ENCODE data around the gene SQOR. TPM values are rescaled to one million over a fixed set of nuclear protein-coding genes. Genes with fewer than 3 reads are reported as not detected.

Gene SQOR
- total and polyA plus RNA-seq, 2 donors (not counting 1 experiment from before 2014, with no cell fraction given): 25.6 to 29.1 TPM

GRCh38 chr15:45705510-45706473 is 71.0 kb downstream of the SQOR start:
- CTCF ChIA-PET: interaction anchor here (0.6 to 1.9 kb wide), 19 partner anchors 8 to 795 kb away, joined by 3 to 17 read pairs (median 4); partner anchors contain the start of gene SQOR
- Histone ChIP-seq H2AFZ (ENCODE audit: insufficient read depth, low read depth, low read length, poor library complexity, severe bottlenecking) (peak overlapping the region; percentile 78), H3K79me2 (ENCODE audit: control insufficient read depth, insufficient read depth, low read length) (no peaks in the 10 kb centered on the region), H3K4me1 (ENCODE audit: control insufficient read depth in 2 of 2, insufficient read depth in 2 of 2, low read length in 2 of 2) (peaks cover 10 to 12% of the 10 kb centered on the region in 2 donors), H4K20me1 (ENCODE audit: control insufficient read depth, insufficient read depth, low read length, poor library complexity, severe bottlenecking) (no peaks in the 10 kb centered on the region), H3K36me3 (replicated peaks in 1 of 2; ENCODE audit: control extremely low read depth in 1 of 2, control insufficient read depth in 1 of 2, extremely low read depth in 1 of 2, insufficient read depth in 2 of 2, low read length in 1 of 2) (no peaks in the 10 kb centered on the region), H3K27ac (ENCODE audit: low read length in 2 of 2) (peak overlapping the region in 1 of 2 donors; percentile 21), H3K27me3 (replicated peaks in 1 of 4; ENCODE audit: control extremely low read depth in 1 of 4, control insufficient read depth in 3 of 4, insufficient read depth in 4 of 4, low read length in 3 of 4) (peaks cover 0 to 17% (median 7%) of the 10 kb centered on the region in 4 experiments), H3K9ac (ENCODE audit: low read length) (peak overlapping the region; percentile 84), H3K4me3 (ENCODE audit: control extremely low read depth in 1 of 5, extremely low read depth in 1 of 5, insufficient read depth in 1 of 5, low read depth in 2 of 5, low read length in 4 of 5) (peak overlapping the region; percentile 48 to 84 (median 79)), H3K9me3 (ENCODE audit: control extremely low read depth in 1 of 3, control insufficient read depth in 2 of 3, insufficient read depth in 1 of 3, low read length in 2 of 3) (peaks cover 0 to 9% (median 0%) of the 10 kb centered on the region in 3 donors), H3K4me2 (replicated peaks; ENCODE audit: low read depth, low read length, poor library complexity, severe bottlenecking) (peak overlapping the region; percentile 83)
- H3K4me3 Mint-ChIP-seq: peak overlapping the region; percentile 93
- H3K27ac Mint-ChIP-seq: no peak overlapping the region
- WGBS (ENCODE audit: insufficient coverage): 6% methylated on average over 12 of the region's 15 CpGs
- TF ChIP-seq EZH2 (IDR thresholded peaks at IDR 0.05; ENCODE audit: borderline replicate concordance, insufficient read depth, low read depth, low read length, poor library complexity, severe bottlenecking) (no peak), CTCF (IDR thresholded peaks at IDR 0.05) (peak; percentile 98)
- POLR2A ChIA-PET: no interaction called here
- peak; percentile 82 for DNase-seq
- H3K4me1 Mint-ChIP-seq: peaks cover 14% of the 10 kb centered on the region
- no peaks in the 10 kb centered on the region for H3K9me3 Mint-ChIP-seq (ENCODE audit: insufficient read depth)
- peak; percentile 89 for ATAC-seq (ENCODE audit: low read depth)
- intact Hi-C loops (cut with micrococcal nuclease): loop anchor here (1.0 to 2.0 kb wide), 2 partner anchors 71 to 184 kb away; partner anchors contain the start of gene SQOR
- H3K27me3 Mint-ChIP-seq: peaks cover 8% of the 10 kb centered on the region

GRCh38 chr15:45710657-45711056 is 75.8 kb downstream of the SQOR start:
- Mint-ChIP-seq H3K27ac (no peak overlapping the region), H3K9me3 (ENCODE audit: insufficient read depth) (no peaks in the 10 kb centered on the region), H3K4me3 (no peak overlapping the region), H3K4me1 (peaks cover 4% of the 10 kb centered on the region), H3K27me3 (peaks cover 15% of the 10 kb centered on the region)
- DNase-seq (no peak), ATAC-seq (ENCODE audit: low read depth) (no peak)
- no peak overlapping the region for H3K4me3 ChIP-seq (ENCODE audit: control extremely low read depth in 1 of 5, extremely low read depth in 1 of 5, insufficient read depth in 1 of 5, low read depth in 2 of 5, low read length in 4 of 5)
- no peak overlapping the region for H2AFZ ChIP-seq (ENCODE audit: insufficient read depth, low read depth, low read length, poor library complexity, severe bottlenecking)
- no peaks in the 10 kb centered on the region for H3K36me3 ChIP-seq (replicated peaks in 1 of 2; ENCODE audit: control extremely low read depth in 1 of 2, control insufficient read depth in 1 of 2, extremely low read depth in 1 of 2, insufficient read depth in 2 of 2, low read length in 1 of 2)
- CTCF ChIA-PET: no interaction called here
- TF ChIP-seq EZH2 (IDR thresholded peaks at IDR 0.05; ENCODE audit: borderline replicate concordance, insufficient read depth, low read depth, low read length, poor library complexity, severe bottlenecking) (no peak), CTCF (IDR thresholded peaks at IDR 0.05) (no peak)
- H4K20me1 ChIP-seq (ENCODE audit: control insufficient read depth, insufficient read depth, low read length, poor library complexity, severe bottlenecking): no peaks in the 10 kb centered on the region
- intact Hi-C loops (cut with micrococcal nuclease): no loop called here
- H3K27ac ChIP-seq (ENCODE audit: low read length in 2 of 2): no peak overlapping the region
- no peaks in the 10 kb centered on the region for H3K79me2 ChIP-seq (ENCODE audit: control insufficient read depth, insufficient read depth, low read length)
- 73% methylated on average over 5 of the region's 6 CpGs for WGBS (ENCODE audit: insufficient coverage)
- no peak overlapping the region for H3K9ac ChIP-seq (ENCODE audit: low read length)
- POLR2A ChIA-PET: no interaction called here
- H3K27me3 ChIP-seq (replicated peaks in 1 of 4; ENCODE audit: control extremely low read depth in 1 of 4, control insufficient read depth in 3 of 4, insufficient read depth in 4 of 4, low read length in 3 of 4): peaks cover 0 to 11% (median 2%) of the 10 kb centered on the region in 4 experiments
- no peaks in the 10 kb centered on the region for H3K9me3 ChIP-seq (ENCODE audit: control extremely low read depth in 1 of 3, control insufficient read depth in 2 of 3, insufficient read depth in 1 of 3, low read length in 2 of 3)
- no peaks in the 10 kb centered on the region for H3K4me1 ChIP-seq (ENCODE audit: control insufficient read depth in 2 of 2, insufficient read depth in 2 of 2, low read length in 2 of 2)
- H3K4me2 ChIP-seq (replicated peaks; ENCODE audit: low read depth, low read length, poor library complexity, severe bottlenecking): no peak overlapping the region
